ENCODE results near the gene PDLIM5. TPM values are rescaled to one million over a fixed set of nuclear protein-coding genes. Genes with fewer than 3 reads are reported as not detected.
A peak's percentile ranks its signal among the peaks of the same experiment; 100 is the strongest.

The PDLIM5 gene
- total and polyA plus RNA-seq, 2 of the 8 experiments (the other 6 are each of a cell fraction or from before 2014, with no cell fraction given), result 37.3 to 62.1 TPM

- no peak overlapping the region for H2BK5ac ChIP-seq (ENCODE audit: low read depth, low read length)
- H3K23ac ChIP-seq (ENCODE audit: insufficient read length), result no peak overlapping the region
- H4K91ac ChIP-seq (replicated peaks; ENCODE audit: insufficient read length, low read length), result no peak overlapping the region
- H3K4me3 ChIP-seq (ENCODE audit: extremely low read depth in 1 of 4, insufficient read depth in 2 of 4, low read depth in 3 of 4, low read length in 4 of 4), result peak overlapping the region in 3 of 4 experiments; percentile 56 to 91 (median 75); a peak in 6 of 8 replicates
- peaks cover 0 to 7% (median 0%) of the 10 kb centered on the region in 4 experiments; a peak in 2 of 8 replicates for H3K36me3 ChIP-seq (ENCODE audit: control insufficient read depth in 2 of 4, insufficient read depth in 4 of 4, low read length in 3 of 4)
- H3K4me1 ChIP-seq (replicated peaks in 1 of 4; ENCODE audit: control insufficient read depth in 3 of 4, insufficient read depth in 4 of 4, low read length in 3 of 4), result peaks cover 0 to 14% (median 11%) of the 10 kb centered on the region in 4 experiments; a peak in 6 of 7 replicates
- peaks cover 0 to 3% (median 0%) of the 10 kb centered on the region in 4 experiments; a peak in 1 of 7 replicates for H3K27me3 ChIP-seq (replicated peaks in 1 of 4; ENCODE audit: control insufficient read depth in 3 of 4, extremely low read depth in 1 of 4, insufficient read depth in 3 of 4, low read length in 3 of 4)
- TF ChIP-seq TBP (IDR thresholded peaks at IDR 0.05; ENCODE audit: low read depth, low read length) (no peak), TAF1 (IDR thresholded peaks at IDR 0.05; ENCODE audit: low read depth, low read length) (no peak), SIX5 (IDR thresholded peaks at IDR 0.05; ENCODE audit: low read depth, low read length) (no peak), TCF12 (IDR thresholded peaks at IDR 0.05; ENCODE audit: low read depth, low read length) (no peak), ZNF274 (IDR thresholded peaks at IDR 0.05; ENCODE audit: borderline replicate concordance, extremely low read depth, low read length) (no peak), CBX5 (IDR thresholded peaks at IDR 0.05; ENCODE audit: low read depth, low read length) (no peak), TEAD4 (IDR thresholded peaks at IDR 0.05; ENCODE audit: low read depth, low read length) (no peak), HDAC2 (IDR thresholded peaks at IDR 0.05; ENCODE audit: borderline replicate concordance in 1 of 2, low read depth in 2 of 2, low read length in 2 of 2) (no peak), NANOG (IDR thresholded peaks at IDR 0.05; ENCODE audit: insufficient read depth, low read depth, low read length, poor library complexity, severe bottlenecking) (no peak), EP300 (IDR thresholded peaks at IDR 0.05; ENCODE audit: borderline replicate concordance in 1 of 2, low read depth in 2 of 2, low read length in 2 of 2) (no peak)
- TF ChIP-seq, protein P1, sequence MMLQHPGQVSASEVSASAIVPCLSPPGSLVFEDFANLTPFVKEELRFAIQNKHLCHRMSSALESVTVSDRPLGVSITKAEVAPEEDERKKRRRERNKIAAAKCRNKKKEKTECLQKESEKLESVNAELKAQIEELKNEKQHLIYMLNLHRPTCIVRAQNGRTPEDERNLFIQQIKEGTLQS (IDR thresholded peaks at IDR 0.05; ENCODE audit: insufficient read depth, low read depth, low read length), result no peak
- no peak overlapping the region for H2AK5ac ChIP-seq (ENCODE audit: low read depth, low read length)
- H2BK120ac ChIP-seq (replicated peaks; ENCODE audit: low read depth, low read length), result no peak overlapping the region
- H4K8ac ChIP-seq (ENCODE audit: extremely low read depth, insufficient read depth, low read length), result no peak overlapping the region
- CTCF ChIA-PET (ENCODE audit: partially characterized antibody), result interaction anchor here (0.6 to 2.6 kb wide), 2 partner anchors 47 to 665 kb away, joined by 3 to 6 read pairs; no protein-coding TSS in a partner anchor
- H3K27ac ChIP-seq (ENCODE audit: low read depth, low read length), result no peak overlapping the region
- no peak overlapping the region for H2BK20ac ChIP-seq (ENCODE audit: low read length)
- no peak overlapping the region for H3K4ac ChIP-seq (replicated peaks; ENCODE audit: insufficient read length, low read depth, low read length)
- no peak overlapping the region for H2AFZ ChIP-seq (ENCODE audit: low read length)
- no peak for DNase-seq (ENCODE audit: low read depth in 1 of 2, low spot score in 2 of 2)
- H3K79me2 ChIP-seq (ENCODE audit: control insufficient read depth in 1 of 2, insufficient read depth in 2 of 2, low read length in 2 of 2), result peaks cover 0 to 47% of the 10 kb centered on the region in 2 experiments; a peak in 2 of 4 replicates
- H3K79me1 ChIP-seq (ENCODE audit: low read depth, low read length), result no peaks in the 10 kb centered on the region
- POLR2A ChIA-PET (ENCODE audit: partially characterized antibody), result interaction anchor here (0.5 to 3.6 kb wide), 9 partner anchors 8 to 126 kb away, joined by 3 to 11 read pairs (median 4); no protein-coding TSS in a partner anchor
- no peak overlapping the region for H2BK15ac ChIP-seq (ENCODE audit: low read length)
- H2BK12ac ChIP-seq (ENCODE audit: low read depth, low read length), result no peak overlapping the region
- peaks cover 8% of the 10 kb centered on the region for H3K23me2 ChIP-seq (ENCODE audit: low read depth, low read length)
- no peak overlapping the region; a peak in 1 of 7 replicates for H3K9ac ChIP-seq (replicated peaks in 1 of 4; ENCODE audit: extremely low read depth in 1 of 4, low read depth in 3 of 4, low read length in 3 of 4)
- no peak overlapping the region for H3K14ac ChIP-seq (ENCODE audit: insufficient read length)
- FAIRE-seq, result no peak
- WGBS, 2 experiments (ENCODE audit: extremely low coverage in 1 of 2, insufficient coverage in 1 of 2, insufficient read length in 1 of 2, insufficient replicate concordance in 2 of 2, low coverage in 1 of 2, low lambda C conversion rate in 2 of 2, missing lambda C conversion rate in 1 of 2), result 80% methylated on average over 7 of the region's 7 CpGs; no CpG with 5 or more reads in 1 of the 2 experiments
- no peak overlapping the region for H3K18ac ChIP-seq (ENCODE audit: extremely low read depth, low read length)
- no peak overlapping the region for H4K5ac ChIP-seq (ENCODE audit: insufficient read length, low read depth, low read length)
- H4K20me1 ChIP-seq (replicated peaks in 1 of 2; ENCODE audit: control insufficient read depth in 1 of 2, insufficient read depth in 2 of 2, low read length in 2 of 2), result no peaks in the 10 kb centered on the region
- no peak overlapping the region for H3K56ac ChIP-seq (replicated peaks; ENCODE audit: insufficient read length, low read depth, low read length)
- H3K9me3 ChIP-seq (ENCODE audit: insufficient read depth in 2 of 2, low read depth in 1 of 2, low read length in 1 of 2), result no peaks in the 10 kb centered on the region
- H3K4me2 ChIP-seq (ENCODE audit: insufficient read depth in 1 of 2, low read depth in 2 of 2, low read length in 2 of 2), result peak overlapping the region; percentile 75 to 90
These were observed 1.7 kb downstream of the PDLIM5 start for GRCh38 chr4:94453391-94453963.

Data from H1 (cell line).